MCF 10A (cell line): Measurements from ENCODE around the gene TOMM34. TPM values are rescaled to one million over a fixed set of nuclear protein-coding genes. Genes with fewer than 3 reads are reported as not detected.

ENCODE experiments used
- BruUV-seq: library from RNA; stranded (reverse); fragments of 400-500 nt; replicated peaks from 2 replicates; lab custom pipeline; 2021; lab: Mats Ljungman, UMichigan
- CTCF ChIA-PET: fragments of 300-600 bp; sonication (Branson Sonifier 250); formaldehyde crosslinking; extraction: SDS; loops from one replicate; lab custom pipeline; 2021; ENCODE audit warnings: antibody characterized with exemption, inconsistent platforms; lab: Yijun Ruan, JAX
- POLR2A ChIA-PET: fragments of 300-600, 350-650 bp; sonication (Branson Sonifier 250); formaldehyde crosslinking; extraction: SDS; loops from one replicate; lab custom pipeline; 2020; ENCODE audit warnings: antibody characterized with exemption, inconsistent platforms; lab: Yijun Ruan, JAX
- DNase-seq: peaks from one replicate; pipeline ENCODE4 v3.0.0-alpha.2; 2018; ENCODE audit not compliant: unreplicated experiment
- H3K27ac Mint-ChIP-seq: one replicate; pipeline ENCODE4 v1.8.0; 2022; ENCODE audit warnings: mild to moderate bottlenecking, low read depth, mixed read lengths; ENCODE audit not compliant: unreplicated experiment
- H3K27me3 Mint-ChIP-seq: one replicate; pipeline ENCODE4 v1.8.0; 2022; ENCODE audit warnings: mixed read lengths; ENCODE audit not compliant: insufficient read depth, unreplicated experiment
- H3K36me3 Mint-ChIP-seq: one replicate; pipeline ENCODE4 v1.8.0; 2022; ENCODE audit warnings: mild to moderate bottlenecking, moderate library complexity, mixed read lengths; ENCODE audit not compliant: insufficient read depth, unreplicated experiment
- H3K4me1 Mint-ChIP-seq: one replicate; pipeline ENCODE4 v1.8.0; 2022; ENCODE audit warnings: mixed read lengths; ENCODE audit not compliant: insufficient read depth, unreplicated experiment
- H3K4me3 Mint-ChIP-seq: one replicate; pipeline ENCODE4 v1.8.0; 2022; ENCODE audit warnings: mild to moderate bottlenecking, moderate library complexity, mixed read lengths; ENCODE audit not compliant: unreplicated experiment
- H3K9me3 Mint-ChIP-seq: one replicate; pipeline ENCODE4 v1.8.0; 2022; ENCODE audit warnings: mixed read lengths; ENCODE audit not compliant: unreplicated experiment
- intact Hi-C: fragments of 100-400 bp; cut with micrococcal nuclease; formaldehyde crosslinking; loops from 2 replicates; pipeline ENCODE4 v1.14.1; 2022
- total RNA-seq: library from RNA; stranded (reverse); gene quantifications from 2 replicates; pipeline ENCODE4 v1.2.3, GENCODE V29; 2022
- TF ChIP-seq, protein P1 (sequence below): fragments of 200-600 bp; IDR thresholded peaks from one replicate; pipeline ENCODE4 v1.8.0; 2022; ENCODE audit warnings: antibody characterized with exemption, mild to moderate bottlenecking; ENCODE audit not compliant: unreplicated experiment

The TOMM34 gene
- total RNA-seq, 1 experiment from 2014 or later, result 60.0 TPM

DNA sequence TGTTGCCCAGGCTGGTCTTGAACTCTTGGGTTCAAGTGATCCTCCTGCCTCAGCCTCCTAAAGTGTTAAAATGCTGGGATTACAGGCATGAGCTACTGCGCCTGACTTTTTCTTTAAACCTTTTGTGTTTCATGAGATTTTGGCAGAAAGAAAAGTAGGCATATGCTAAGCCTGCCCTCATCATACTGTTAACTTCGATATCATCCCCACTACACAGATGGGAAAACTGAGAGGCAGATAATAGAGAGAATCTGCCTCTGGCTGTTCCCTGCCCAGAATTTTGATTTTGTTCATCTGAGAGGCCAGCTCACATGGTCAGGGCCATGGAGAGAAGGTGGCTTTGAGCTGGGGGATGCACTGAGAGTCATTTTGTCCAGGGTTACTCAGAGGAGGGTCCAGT is 42.8 kb downstream of the TOMM34 start:
- H3K4me1 Mint-ChIP-seq, result no peaks in the 10 kb centered on the region
- intact Hi-C loops, result no loop called here
- TF ChIP-seq, protein P1, sequence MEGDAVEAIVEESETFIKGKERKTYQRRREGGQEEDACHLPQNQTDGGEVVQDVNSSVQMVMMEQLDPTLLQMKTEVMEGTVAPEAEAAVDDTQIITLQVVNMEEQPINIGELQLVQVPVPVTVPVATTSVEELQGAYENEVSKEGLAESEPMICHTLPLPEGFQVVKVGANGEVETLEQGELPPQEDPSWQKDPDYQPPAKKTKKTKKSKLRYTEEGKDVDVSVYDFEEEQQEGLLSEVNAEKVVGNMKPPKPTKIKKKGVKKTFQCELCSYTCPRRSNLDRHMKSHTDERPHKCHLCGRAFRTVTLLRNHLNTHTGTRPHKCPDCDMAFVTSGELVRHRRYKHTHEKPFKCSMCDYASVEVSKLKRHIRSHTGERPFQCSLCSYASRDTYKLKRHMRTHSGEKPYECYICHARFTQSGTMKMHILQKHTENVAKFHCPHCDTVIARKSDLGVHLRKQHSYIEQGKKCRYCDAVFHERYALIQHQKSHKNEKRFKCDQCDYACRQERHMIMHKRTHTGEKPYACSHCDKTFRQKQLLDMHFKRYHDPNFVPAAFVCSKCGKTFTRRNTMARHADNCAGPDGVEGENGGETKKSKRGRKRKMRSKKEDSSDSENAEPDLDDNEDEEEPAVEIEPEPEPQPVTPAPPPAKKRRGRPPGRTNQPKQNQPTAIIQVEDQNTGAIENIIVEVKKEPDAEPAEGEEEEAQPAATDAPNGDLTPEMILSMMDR, result no peak
- CTCF ChIA-PET, result interaction anchor here (0.5 to 1.5 kb wide), 4 partner anchors 8 to 344 kb away, joined by 3 to 4 read pairs (median 3); no protein-coding TSS in a partner anchor
- H3K9me3 Mint-ChIP-seq, result no peaks in the 10 kb centered on the region
- no peaks in the 10 kb centered on the region for H3K27me3 Mint-ChIP-seq
- BruUV-seq, result no TSS peak
- POLR2A ChIA-PET, result interaction anchor here (0.6 kb wide), 1 partner anchor 42 kb away, joined by 3 read pairs; no protein-coding TSS in a partner anchor
- H3K4me3 Mint-ChIP-seq, result no peak overlapping the region
- DNase-seq, result no peak
- H3K27ac Mint-ChIP-seq, result no peak overlapping the region
- peaks cover 6% of the 10 kb centered on the region for H3K36me3 Mint-ChIP-seq

DNA sequence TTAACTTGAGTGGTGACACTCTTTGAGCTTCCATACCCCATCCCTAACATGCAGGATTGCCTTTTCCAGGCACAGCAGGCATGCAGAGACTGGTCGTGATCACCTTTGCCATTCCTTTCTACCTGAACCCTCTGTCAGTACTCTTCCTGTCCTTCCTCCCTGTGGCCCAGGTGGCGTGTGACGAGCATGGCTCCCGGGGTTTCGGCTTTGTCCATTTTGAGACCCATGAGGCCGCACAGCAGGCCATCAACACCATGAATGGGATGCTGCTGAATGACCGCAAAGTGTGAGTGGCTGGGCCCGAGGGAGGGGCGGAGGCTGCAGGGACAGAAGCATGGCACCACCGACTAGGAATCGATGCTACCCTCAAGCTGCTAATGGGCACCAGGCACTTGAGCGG is 43.6 kb downstream of the TOMM34 start:
- Mint-ChIP-seq H3K4me1 (no peaks in the 10 kb centered on the region), H3K4me3 (no peak overlapping the region), H3K36me3 (peaks cover 6% of the 10 kb centered on the region), H3K27me3 (no peaks in the 10 kb centered on the region), H3K9me3 (no peaks in the 10 kb centered on the region), H3K27ac (no peak overlapping the region)
- no peak for DNase-seq
- CTCF ChIA-PET, result interaction anchor here (1.1 to 1.2 kb wide), 2 partner anchors 9 to 21 kb away, joined by 3 to 4 read pairs; no protein-coding TSS in a partner anchor
- intact Hi-C loops, result no loop called here
- POLR2A ChIA-PET, result interaction anchor here (0.7 to 0.9 kb wide), 2 partner anchors 10 to 15 kb away, joined by 3 to 4 read pairs; no protein-coding TSS in a partner anchor
- TF ChIP-seq, protein P1, result no peak
- BruUV-seq, result no TSS peak

DNA sequence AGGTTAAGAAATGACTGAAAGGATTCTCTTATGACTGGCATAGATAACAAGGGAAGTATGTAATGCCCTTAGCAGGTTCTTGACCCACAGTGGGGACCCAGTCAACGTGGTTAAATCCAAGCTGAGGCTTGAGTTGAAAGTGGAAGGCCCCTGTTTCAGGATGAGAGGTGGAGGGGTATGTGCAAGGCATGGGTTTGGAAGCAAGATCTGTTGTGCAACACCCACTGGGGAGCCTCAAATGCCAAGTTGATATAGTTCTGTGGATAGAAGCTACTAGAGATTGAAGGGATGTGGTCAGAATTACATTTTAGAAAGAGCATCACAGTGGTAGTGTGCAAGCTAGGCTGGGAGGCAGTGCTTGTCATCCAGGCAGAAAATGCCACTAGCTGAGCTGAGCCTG is 45.3 kb downstream of the TOMM34 start:
- H3K4me1 Mint-ChIP-seq, result no peaks in the 10 kb centered on the region
- BruUV-seq, result no TSS peak
- intact Hi-C loops, result no loop called here
- H3K36me3 Mint-ChIP-seq, result peaks cover 6% of the 10 kb centered on the region
- no peaks in the 10 kb centered on the region for H3K9me3 Mint-ChIP-seq
- no peak overlapping the region for H3K27ac Mint-ChIP-seq
- no peak for DNase-seq
- no peaks in the 10 kb centered on the region for H3K27me3 Mint-ChIP-seq
- CTCF ChIA-PET, result interaction anchor here (1.1 kb wide), 1 partner anchor 50 kb away, joined by 5 read pairs; no protein-coding TSS in a partner anchor
- TF ChIP-seq, protein P1, result no peak
- no peak overlapping the region for H3K4me3 Mint-ChIP-seq
- POLR2A ChIA-PET, result interaction anchor here (0.5 kb wide), 1 partner anchor 16 kb away, joined by 3 read pairs; no protein-coding TSS in a partner anchor

DNA sequence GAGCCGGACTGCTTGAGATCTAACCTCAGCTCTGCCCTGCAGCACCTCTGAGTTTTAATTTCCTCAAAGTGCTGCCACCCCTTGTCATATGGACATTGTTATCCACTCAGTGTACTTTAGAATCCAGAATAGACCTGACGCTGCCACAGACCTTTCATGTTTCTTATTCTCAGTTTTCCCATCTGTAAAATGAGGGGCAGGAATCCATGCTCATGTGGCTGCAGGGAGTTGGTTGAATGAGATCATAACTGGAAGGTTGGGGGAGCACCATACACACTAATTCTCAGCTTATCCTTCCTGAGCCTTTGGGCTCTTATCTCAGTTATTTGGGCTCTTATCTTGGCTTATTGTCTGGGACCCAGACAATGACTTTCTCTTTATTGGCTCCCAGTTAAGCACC is 48.0 kb downstream of the TOMM34 start:
- TF ChIP-seq, protein P1, result no peak
- CTCF ChIA-PET, result interaction anchor here (1.2 kb wide), 1 partner anchor 12 kb away, joined by 3 read pairs; no protein-coding TSS in a partner anchor
- DNase-seq, result no peak
- Mint-ChIP-seq H3K4me1 (no peaks in the 10 kb centered on the region), H3K9me3 (no peaks in the 10 kb centered on the region), H3K27ac (no peak overlapping the region), H3K36me3 (peaks cover 25% of the 10 kb centered on the region), H3K4me3 (no peak overlapping the region), H3K27me3 (no peaks in the 10 kb centered on the region)
- intact Hi-C loops, result no loop called here
- no TSS peak for BruUV-seq
- POLR2A ChIA-PET, result interaction anchor here (1.0 to 5.6 kb wide), 2 partner anchors 9 to 48 kb away, joined by 3 to 33 read pairs; partner anchors contain the start of gene TOMM34
